Neuronal stem cell (in vitro differentiated cells): Measurements from ENCODE around the gene CTSW.
A peak's percentile ranks its signal among the peaks of the same experiment; 100 is the strongest.

Source experiments
- DNase-seq: peaks from one replicate; pipeline ENCODE4 v3.0.0-alpha.2; 2013; ENCODE audit warnings: low spot score
- H2AFZ ChIP-seq: one replicate; pipeline ENCODE4 v1.6.1; 2013; ENCODE audit warnings: mild to moderate bottlenecking, low read length, inconsistent platforms
- H2AK5ac ChIP-seq: 2 replicates; pipeline ENCODE4 v1.6.1; 2013; ENCODE audit warnings: low read depth, mild to moderate bottlenecking, inconsistent platforms, low read length, moderate library complexity, mixed read lengths
- H2BK120ac ChIP-seq: 2 replicates; pipeline ENCODE4 v1.6.1; 2013; ENCODE audit warnings: low read depth, mild to moderate bottlenecking, inconsistent platforms, low read length, moderate library complexity, mixed read lengths
- H2BK12ac ChIP-seq: one replicate; pipeline ENCODE4 v1.6.1; 2013; ENCODE audit warnings: low read length, inconsistent platforms
- H2BK15ac ChIP-seq: 2 replicates; pipeline ENCODE4 v1.6.1; 2013; ENCODE audit warnings: mild to moderate bottlenecking, low read length, inconsistent platforms, mixed read lengths
- H2BK5ac ChIP-seq: one replicate; pipeline ENCODE4 v1.6.1; 2013; ENCODE audit warnings: inconsistent platforms, mild to moderate bottlenecking, low read length, moderate library complexity
- H3K14ac ChIP-seq: one replicate; pipeline ENCODE4 v1.6.1; 2013; ENCODE audit warnings: low read length, inconsistent platforms
- H3K18ac ChIP-seq: 2 replicates; pipeline ENCODE4 v1.6.1; 2013; ENCODE audit warnings: low read length, inconsistent platforms
- H3K23ac ChIP-seq: 2 replicates; pipeline ENCODE4 v1.6.1; 2013; ENCODE audit warnings: low read depth, mild to moderate bottlenecking, mixed read lengths, low read length, inconsistent platforms; ENCODE audit not compliant: poor library complexity
- H3K27ac ChIP-seq: replicated peaks from 3 replicates; pipeline ENCODE4 v1.5.1; 2013; ENCODE audit warnings: low read length, inconsistent platforms
- H3K27me3 ChIP-seq, 3 experiments: 2 replicates each; pipeline ENCODE4 v1.6.1; 2013; ENCODE audit warnings: low read length in 3 of 3, mild to moderate bottlenecking in 2 of 3, inconsistent platforms in 1 of 3, low read depth in 1 of 3, mixed read lengths in 1 of 3, moderate library complexity in 1 of 3; ENCODE audit not compliant: control insufficient read depth in 3 of 3, insufficient read depth in 3 of 3
- H3K36me3 ChIP-seq, 2 donors: replicated peaks in 1 of 2; 2 replicates each; pipeline ENCODE4 v1.6.1; 2013; ENCODE audit warnings: low read length in 2 of 2; ENCODE audit not compliant: control insufficient read depth in 2 of 2, insufficient read depth in 2 of 2
- H3K4ac ChIP-seq: 2 replicates; pipeline ENCODE4 v1.6.1; 2013; ENCODE audit warnings: inconsistent platforms, mild to moderate bottlenecking, low read length, moderate library complexity
- H3K4me1 ChIP-seq, 2 donors: 1 replicate in 1 of 2; 2 replicates in 1 of 2; pipeline ENCODE4 v1.6.1; 2013; ENCODE audit warnings: low read length in 2 of 2, low read depth in 1 of 2; ENCODE audit not compliant: control insufficient read depth in 2 of 2, insufficient read depth in 1 of 2
- H3K4me2 ChIP-seq: one replicate; pipeline ENCODE4 v1.6.1; 2013; ENCODE audit warnings: mild to moderate bottlenecking, low read length, inconsistent platforms; ENCODE audit not compliant: insufficient read depth, poor library complexity, severe bottlenecking
- H3K4me3 ChIP-seq, 2 donors: 2 replicates each; pipeline ENCODE4 v1.5.1; 2013; ENCODE audit warnings: low read length in 2 of 2, mild to moderate bottlenecking in 2 of 2, inconsistent platforms in 1 of 2, moderate library complexity in 1 of 2
- H3K79me1 ChIP-seq: one replicate; pipeline ENCODE4 v1.6.1; 2013; ENCODE audit warnings: low read depth, mild to moderate bottlenecking, inconsistent platforms, low read length, moderate library complexity
- H3K9ac ChIP-seq: one replicate; pipeline ENCODE4 v1.6.1; 2013; ENCODE audit warnings: mild to moderate bottlenecking, low read depth, low read length, inconsistent platforms; ENCODE audit not compliant: poor library complexity
- H3K9me3 ChIP-seq, 2 donors: replicated peaks in 1 of 2; 2 replicates each; pipeline versions ENCODE3 to v1.6.1; 2013; ENCODE audit warnings: low read length in 2 of 2, mild to moderate bottlenecking in 2 of 2, inconsistent platforms in 1 of 2, low read depth in 1 of 2, mixed read lengths in 1 of 2, moderate library complexity in 1 of 2; ENCODE audit not compliant: control insufficient read depth in 2 of 2, insufficient read depth in 1 of 2
- H4K8ac ChIP-seq: one replicate; pipeline ENCODE4 v1.6.1; 2013; ENCODE audit warnings: low read depth, mild to moderate bottlenecking, inconsistent platforms, low read length, moderate library complexity
- H4K91ac ChIP-seq: one replicate; pipeline ENCODE4 v1.6.1; 2013; ENCODE audit warnings: low read length, low read depth, mild to moderate bottlenecking, inconsistent platforms; ENCODE audit not compliant: poor library complexity
- WGBS, 2 donors: extraction: QIAGEN DNeasy Blood & Tissue Kit; methylation state at CpG; one replicate each; pipeline ENCODE4 v1.1.7; 2013; ENCODE audit warnings: missing lambda C conversion rate in 2 of 2, mixed read lengths in 1 of 2; ENCODE audit not compliant: insufficient read length in 2 of 2, insufficient replicate concordance in 1 of 2; ENCODE audit errors: extremely low coverage in 2 of 2; 5-methylcytosine and 5-hydroxymethylcytosine counted together

The CTSW gene

GRCh38 chr11:65862191-65862735, 17.4 kb upstream of the CTSW start:
- peaks cover 22% of the 10 kb centered on the region for H3K79me1 ChIP-seq
- H4K91ac ChIP-seq, result no peak overlapping the region
- no peak overlapping the region for H3K27ac ChIP-seq
- H2BK120ac ChIP-seq, result no peak overlapping the region
- peaks cover 40 to 58% of the 10 kb centered on the region in 2 donors for H3K36me3 ChIP-seq
- H3K9ac ChIP-seq, result no peak overlapping the region
- H3K4me2 ChIP-seq, result no peak overlapping the region
- H3K9me3 ChIP-seq, result no peaks in the 10 kb centered on the region
- no peak overlapping the region for H2AFZ ChIP-seq
- peak overlapping the region; percentile 43 for H2AK5ac ChIP-seq
- no peak overlapping the region for H2BK15ac ChIP-seq
- no peak overlapping the region for H3K18ac ChIP-seq
- H2BK5ac ChIP-seq, result no peak overlapping the region
- H3K27me3 ChIP-seq, result no peaks in the 10 kb centered on the region
- H3K14ac ChIP-seq, result no peak overlapping the region
- H4K8ac ChIP-seq, result no peak overlapping the region
- peak overlapping the region in 1 of 2 donors; percentile 83 for H3K4me3 ChIP-seq
- H3K4ac ChIP-seq, result no peak overlapping the region
- H3K4me1 ChIP-seq, result peaks cover 8 to 14% of the 10 kb centered on the region in 2 donors
- no peak overlapping the region for H3K23ac ChIP-seq
- no peak for DNase-seq
- no peak overlapping the region for H2BK12ac ChIP-seq
- no CpG with 5 or more reads among the region's 5 CpGs for WGBS, 2 donors

GRCh38 chr11:65862941-65863888, 16.4 kb upstream of the CTSW start:
- no CpG with 5 or more reads among the region's 24 CpGs for WGBS, 2 donors
- H3K27me3 ChIP-seq, result no peaks in the 10 kb centered on the region
- H3K79me1 ChIP-seq, result peaks cover 19% of the 10 kb centered on the region
- no peak overlapping the region for H4K8ac ChIP-seq
- no peak overlapping the region for H2BK120ac ChIP-seq
- peak overlapping the region; percentile 16 for H3K9ac ChIP-seq
- H3K27ac ChIP-seq, result no peak overlapping the region
- H3K4me3 ChIP-seq, result no peak overlapping the region
- no peak overlapping the region for H2AK5ac ChIP-seq
- H3K4me2 ChIP-seq, result no peak overlapping the region
- H3K18ac ChIP-seq, result no peak overlapping the region
- H2BK12ac ChIP-seq, result no peak overlapping the region
- no peak for DNase-seq
- peaks cover 40 to 65% of the 10 kb centered on the region in 2 donors for H3K36me3 ChIP-seq
- H2BK5ac ChIP-seq, result no peak overlapping the region
- H3K23ac ChIP-seq, result peak overlapping the region; percentile 0
- no peak overlapping the region for H4K91ac ChIP-seq
- no peak overlapping the region for H2BK15ac ChIP-seq
- H2AFZ ChIP-seq, result no peak overlapping the region
- H3K9me3 ChIP-seq, result no peaks in the 10 kb centered on the region
- H3K4me1 ChIP-seq, result peaks cover 8 to 15% of the 10 kb centered on the region in 2 donors
- no peak overlapping the region for H3K4ac ChIP-seq
- no peak overlapping the region for H3K14ac ChIP-seq

GRCh38 chr11:65863889-65864705, 15.5 kb upstream of the CTSW start:
- Histone ChIP-seq H3K27me3 (no peaks in the 10 kb centered on the region), H3K4me2 (no peak overlapping the region), H3K4me3 (no peak overlapping the region), H2BK15ac (no peak overlapping the region), H3K18ac (no peak overlapping the region), H3K4ac (no peak overlapping the region), H3K23ac (no peak overlapping the region), H3K9ac (no peak overlapping the region), H3K9me3 (no peaks in the 10 kb centered on the region), H3K36me3 (peaks cover 40 to 65% of the 10 kb centered on the region in 2 donors), H2BK12ac (no peak overlapping the region), H3K14ac (no peak overlapping the region), H2AFZ (no peak overlapping the region), H2BK5ac (no peak overlapping the region), H3K4me1 (peaks cover 8 to 17% of the 10 kb centered on the region in 2 donors), H3K79me1 (peaks cover 19% of the 10 kb centered on the region), H3K27ac (no peak overlapping the region), H2AK5ac (no peak overlapping the region), H4K91ac (no peak overlapping the region), H2BK120ac (no peak overlapping the region), H4K8ac (no peak overlapping the region)
- no peak for DNase-seq
- WGBS, 2 donors, result no CpG with 5 or more reads among the region's 12 CpGs
